ENCODE measurements around the gene CRIM1.

DNA sequence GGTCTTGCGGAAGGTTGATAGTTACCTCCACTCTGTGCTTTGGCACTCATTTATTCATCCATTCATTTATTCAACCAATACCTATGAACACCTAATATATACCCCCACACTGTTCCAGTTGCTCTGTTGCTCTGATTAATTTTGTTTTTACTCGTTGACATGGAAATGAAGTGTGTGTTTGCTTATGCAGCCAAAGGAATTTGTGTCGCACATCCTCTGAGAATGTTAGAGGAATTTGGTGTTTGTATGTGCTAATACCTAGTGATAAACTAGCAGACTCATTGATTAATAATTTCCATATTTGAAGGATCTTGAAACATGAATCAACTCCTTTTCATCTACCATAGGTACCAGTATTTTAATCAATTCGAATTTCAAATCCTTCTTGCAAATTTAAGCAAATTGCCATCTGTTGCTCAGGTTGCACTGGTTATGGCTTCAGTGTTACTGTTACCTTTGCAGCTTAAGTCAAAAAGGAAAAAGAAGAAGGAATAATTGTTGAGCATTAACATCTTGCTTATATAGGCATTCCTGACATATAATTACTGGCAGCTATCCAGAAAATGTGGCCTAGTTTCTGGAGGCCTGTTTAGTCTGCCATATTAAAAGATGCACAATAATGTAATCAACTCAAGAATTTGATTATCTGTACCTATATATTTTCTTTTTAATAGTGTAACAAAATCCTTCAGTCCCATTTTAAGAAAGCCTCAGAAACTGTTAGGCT is 25.7 kb upstream of the CRIM1 start:
- TF ChIP-seq POLR2A (IDR thresholded peaks at IDR 0.05), result no peak
- TF ChIP-seq CTCF (IDR thresholded peaks at IDR 0.05), result no peak
